HepG2 (cell line): ENCODE data around the gene UNC5CL. TPM values are rescaled to one million over a fixed set of nuclear protein-coding genes. Genes with fewer than 3 reads are reported as not detected.

Experiments used
- BCL6 ChIP-seq: IDR thresholded peaks from 2 replicates; pipeline ENCODE4 v1.6.1; 2016; ENCODE audit warnings: missing genetic modification reagents, missing compliant biosample characterization
- FOXK1 ChIP-seq: sonication (generic); formaldehyde crosslinking; IDR thresholded peaks from 2 replicates; pipeline ENCODE4 v1.4.0; 2020; ENCODE audit warnings: low read depth, missing genetic modification reagents, borderline replicate concordance
- KDM1A ChIP-seq: IDR thresholded peaks from 2 replicates; pipeline ENCODE4 v1.6.1; 2016; ENCODE audit warnings: missing compliant biosample characterization
- LCORL ChIP-seq, 2 experiments: fragments of 450-650 bp in 1 of 2; sonication (generic) in 1 of 2; formaldehyde crosslinking in 1 of 2; IDR thresholded peaks; 2 replicates each; pipeline versions ENCODE4 v1.5.0 to v1.6.1; 2017 to 2020; ENCODE audit warnings: antibody characterized with exemption in 1 of 2, missing genetic modification reagents in 1 of 2
- MAF1 ChIP-seq: sonication (generic); formaldehyde crosslinking; IDR thresholded peaks from 2 replicates; pipeline ENCODE4 v1.5.0; 2020; ENCODE audit warnings: missing genetic modification reagents, borderline replicate concordance
- MTF2 ChIP-seq: sonication (generic); formaldehyde crosslinking; IDR thresholded peaks from 2 replicates; pipeline ENCODE4 v1.5.0; 2020; ENCODE audit warnings: missing genetic modification reagents, borderline replicate concordance
- POLR2AphosphoS2 ChIP-seq: IDR thresholded peaks from 2 replicates; pipeline ENCODE4 v1.6.1; 2011; ENCODE audit warnings: low read depth, low read length, improper control_type of control experiment
- RARA ChIP-seq: IDR thresholded peaks from 2 replicates; pipeline ENCODE4 v1.6.1; 2016; ENCODE audit warnings: missing genetic modification reagents, missing compliant biosample characterization
- SALL1 ChIP-seq: sonication (generic); formaldehyde crosslinking; IDR thresholded peaks from 2 replicates; pipeline ENCODE4 v1.8.0; 2022; ENCODE audit warnings: mild to moderate bottlenecking, missing genetic modification reagents
- SIN3A ChIP-seq: IDR thresholded peaks from 2 replicates; pipeline ENCODE4 v1.6.1; 2011; ENCODE audit warnings: low read depth, mild to moderate bottlenecking, control low read depth, low read length, borderline replicate concordance
- SMARCE1 ChIP-seq: fragments of 450-650 bp; IDR thresholded peaks from 2 replicates; pipeline ENCODE4 v1.6.1; 2017; ENCODE audit warnings: borderline replicate concordance
- SP4 ChIP-seq: sonication (generic); formaldehyde crosslinking; IDR thresholded peaks from 2 replicates; pipeline ENCODE4 v1.8.1; 2023; ENCODE audit warnings: mild to moderate bottlenecking, missing genetic modification reagents
- SRF ChIP-seq: IDR thresholded peaks from 2 replicates; pipeline ENCODE4 v1.6.1; 2011; ENCODE audit warnings: mild to moderate bottlenecking, low read depth, low read length, moderate library complexity
- ZNF205 ChIP-seq: IDR thresholded peaks from 2 replicates; pipeline ENCODE4 v1.6.1; 2018; ENCODE audit warnings: missing biosample characterization, missing genetic modification reagents
- ZNF598 ChIP-seq: sonication (generic); formaldehyde crosslinking; IDR thresholded peaks from 2 replicates; pipeline ENCODE4 v1.5.1; 2020; ENCODE audit warnings: mild to moderate bottlenecking, missing genetic modification reagents, borderline replicate concordance
- ZNF607 ChIP-seq: sonication (generic); formaldehyde crosslinking; IDR thresholded peaks from 2 replicates; pipeline ENCODE4 v1.5.1; 2020; ENCODE audit warnings: missing genetic modification reagents, mild to moderate bottlenecking, borderline replicate concordance
- polyA plus RNA-seq, 8 experiments: library from polyadenylated mRNA; depleted of rRNA in 3 of 8; stranded (reverse) in 7 of 8; unstranded in 1 of 8; fragments of >200 nt; fragmentation: Illumina TruSeq in 4 of 8; extraction: Trizol in 4 of 8; gene quantifications; 2 replicates each; pipeline versions ENCODE4 v1.2.1 to v1.2.3, GENCODE V29; 2011 to 2016; ENCODE audit warnings: low read depth in 4 of 8, missing spikeins in 1 of 8, mixed read lengths in 1 of 8; ENCODE audit not compliant: insufficient read depth in 1 of 8
- total RNA-seq, 5 experiments: library from RNA; depleted of rRNA; stranded (reverse); fragments of >200 nt; fragmentation: Illumina TruSeq; extraction: Trizol; gene quantifications; 2 replicates each; pipeline ENCODE4 v1.2.3, GENCODE V29; 2016; ENCODE audit warnings: low read depth in 1 of 5
- TF ChIP-seq, protein P1 (sequence below): sonication (generic); formaldehyde crosslinking; IDR thresholded peaks from 2 replicates; pipeline ENCODE4 v1.4.0; 2020; ENCODE audit warnings: mild to moderate bottlenecking, missing genetic modification reagents
- TF ChIP-seq, protein P2 (sequence below): sonication (generic); formaldehyde crosslinking; IDR thresholded peaks from 2 replicates; pipeline ENCODE4 v1.4.0; 2020; ENCODE audit warnings: missing genetic modification reagents, mild to moderate bottlenecking, borderline replicate concordance
- TF ChIP-seq, protein P3 (sequence below): fragments of 450-650 bp; IDR thresholded peaks from 2 replicates; pipeline ENCODE4 v1.6.1; 2017
- TF ChIP-seq, protein P4 (sequence below): sonication (generic); formaldehyde crosslinking; IDR thresholded peaks from 2 replicates; pipeline ENCODE4 v1.4.0; 2020; ENCODE audit warnings: missing genetic modification reagents

The UNC5CL gene
- total and polyA plus RNA-seq, 2 of the 13 experiments (the other 11 are each of a cell fraction or from before 2014, with no cell fraction given) = 2.4 to 2.5 TPM

DNA sequence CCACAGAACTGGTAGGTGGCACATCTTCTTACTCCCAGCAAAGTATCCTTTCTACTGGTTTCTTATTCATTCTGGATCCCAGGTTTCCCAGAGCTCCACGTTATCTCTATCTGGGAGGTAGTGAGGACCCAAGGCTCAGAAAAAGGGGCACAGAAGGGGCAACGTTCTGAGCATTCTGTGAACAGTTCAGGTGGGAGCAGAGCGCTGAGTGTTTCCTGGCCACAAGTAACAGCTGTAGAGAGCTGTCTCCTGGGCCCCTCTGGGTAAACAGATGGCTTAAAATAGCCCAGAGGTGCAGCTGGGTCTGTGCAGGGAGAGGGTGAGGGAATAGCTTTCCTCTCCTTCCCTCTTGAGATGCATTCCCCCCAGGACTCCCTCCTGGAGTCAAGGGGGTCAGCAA, 16.1 kb upstream of the UNC5CL start (continued):
- TF ChIP-seq, protein P1, sequence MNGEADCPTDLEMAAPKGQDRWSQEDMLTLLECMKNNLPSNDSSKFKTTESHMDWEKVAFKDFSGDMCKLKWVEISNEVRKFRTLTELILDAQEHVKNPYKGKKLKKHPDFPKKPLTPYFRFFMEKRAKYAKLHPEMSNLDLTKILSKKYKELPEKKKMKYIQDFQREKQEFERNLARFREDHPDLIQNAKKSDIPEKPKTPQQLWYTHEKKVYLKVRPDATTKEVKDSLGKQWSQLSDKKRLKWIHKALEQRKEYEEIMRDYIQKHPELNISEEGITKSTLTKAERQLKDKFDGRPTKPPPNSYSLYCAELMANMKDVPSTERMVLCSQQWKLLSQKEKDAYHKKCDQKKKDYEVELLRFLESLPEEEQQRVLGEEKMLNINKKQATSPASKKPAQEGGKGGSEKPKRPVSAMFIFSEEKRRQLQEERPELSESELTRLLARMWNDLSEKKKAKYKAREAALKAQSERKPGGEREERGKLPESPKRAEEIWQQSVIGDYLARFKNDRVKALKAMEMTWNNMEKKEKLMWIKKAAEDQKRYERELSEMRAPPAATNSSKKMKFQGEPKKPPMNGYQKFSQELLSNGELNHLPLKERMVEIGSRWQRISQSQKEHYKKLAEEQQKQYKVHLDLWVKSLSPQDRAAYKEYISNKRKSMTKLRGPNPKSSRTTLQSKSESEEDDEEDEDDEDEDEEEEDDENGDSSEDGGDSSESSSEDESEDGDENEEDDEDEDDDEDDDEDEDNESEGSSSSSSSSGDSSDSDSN (CRISPR knock-in tag) = no peak
- TF ChIP-seq MAF1 = no peak
- no peak for TF ChIP-seq POLR2AphosphoS2
- no peak for TF ChIP-seq ZNF607 (CRISPR knock-in tag)
- TF ChIP-seq, protein P2, sequence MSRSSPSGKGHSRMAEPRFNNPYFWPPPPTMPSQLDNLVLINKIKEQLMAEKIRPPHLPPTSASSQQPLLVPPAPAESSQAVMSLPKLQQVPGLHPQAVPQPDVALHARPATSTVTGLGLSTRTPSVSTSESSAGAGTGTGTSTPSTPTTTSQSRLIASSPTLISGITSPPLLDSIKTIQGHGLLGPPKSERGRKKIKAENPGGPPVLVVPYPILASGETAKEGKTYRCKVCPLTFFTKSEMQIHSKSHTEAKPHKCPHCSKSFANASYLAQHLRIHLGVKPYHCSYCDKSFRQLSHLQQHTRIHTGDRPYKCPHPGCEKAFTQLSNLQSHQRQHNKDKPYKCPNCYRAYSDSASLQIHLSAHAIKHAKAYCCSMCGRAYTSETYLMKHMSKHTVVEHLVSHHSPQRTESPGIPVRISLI (CRISPR knock-in tag) = no peak
- TF ChIP-seq MTF2 (CRISPR knock-in tag) = no peak
- TF ChIP-seq FOXK1 = 0 out of 2 replicates have a peak, but pooled peaks have one; percentile 51
- TF ChIP-seq SRF = no peak
- TF ChIP-seq SIN3A = no peak
- TF ChIP-seq ZNF598 (CRISPR knock-in tag) = no peak
- TF ChIP-seq, protein P3, sequence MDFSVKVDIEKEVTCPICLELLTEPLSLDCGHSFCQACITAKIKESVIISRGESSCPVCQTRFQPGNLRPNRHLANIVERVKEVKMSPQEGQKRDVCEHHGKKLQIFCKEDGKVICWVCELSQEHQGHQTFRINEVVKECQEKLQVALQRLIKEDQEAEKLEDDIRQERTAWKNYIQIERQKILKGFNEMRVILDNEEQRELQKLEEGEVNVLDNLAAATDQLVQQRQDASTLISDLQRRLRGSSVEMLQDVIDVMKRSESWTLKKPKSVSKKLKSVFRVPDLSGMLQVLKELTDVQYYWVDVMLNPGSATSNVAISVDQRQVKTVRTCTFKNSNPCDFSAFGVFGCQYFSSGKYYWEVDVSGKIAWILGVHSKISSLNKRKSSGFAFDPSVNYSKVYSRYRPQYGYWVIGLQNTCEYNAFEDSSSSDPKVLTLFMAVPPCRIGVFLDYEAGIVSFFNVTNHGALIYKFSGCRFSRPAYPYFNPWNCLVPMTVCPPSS = no peak
- TF ChIP-seq LCORL (IDR thresholded peaks at IDR 0.05) = no peak
- TF ChIP-seq LCORL (CRISPR knock-in tag; IDR thresholded peaks at IDR 0.05) = no peak
- 0 out of 2 replicates have a peak, but pooled peaks have one; percentile 12 for TF ChIP-seq SP4
- TF ChIP-seq ZNF205 (CRISPR knock-in tag) = no peak
- TF ChIP-seq, protein P4, sequence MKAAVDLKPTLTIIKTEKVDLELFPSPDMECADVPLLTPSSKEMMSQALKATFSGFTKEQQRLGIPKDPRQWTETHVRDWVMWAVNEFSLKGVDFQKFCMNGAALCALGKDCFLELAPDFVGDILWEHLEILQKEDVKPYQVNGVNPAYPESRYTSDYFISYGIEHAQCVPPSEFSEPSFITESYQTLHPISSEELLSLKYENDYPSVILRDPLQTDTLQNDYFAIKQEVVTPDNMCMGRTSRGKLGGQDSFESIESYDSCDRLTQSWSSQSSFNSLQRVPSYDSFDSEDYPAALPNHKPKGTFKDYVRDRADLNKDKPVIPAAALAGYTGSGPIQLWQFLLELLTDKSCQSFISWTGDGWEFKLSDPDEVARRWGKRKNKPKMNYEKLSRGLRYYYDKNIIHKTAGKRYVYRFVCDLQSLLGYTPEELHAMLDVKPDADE (CRISPR knock-in tag) = no peak
- TF ChIP-seq KDM1A (CRISPR knock-in tag) = no peak
- TF ChIP-seq SMARCE1 = no peak
- TF ChIP-seq SALL1 (CRISPR knock-in tag) = 0 out of 2 replicates have a peak, but pooled peaks have one; percentile 22
- TF ChIP-seq RARA (CRISPR knock-in tag) = peak; percentile 56
- TF ChIP-seq BCL6 (CRISPR knock-in tag) = peak; percentile 50
